Vagina (tissue), 2 donors: Measurements from ENCODE around the gene RORC. TPM values are rescaled to one million over a fixed set of nuclear protein-coding genes. Genes with fewer than 3 reads are reported as not detected.
"Not testable (repeated sequence)": the region's sequence is repeated elsewhere in the genome, so short reads cannot be mapped to it uniquely, and the experiment has no call there.

Source experiments
- DNase-seq, 2 donors: peaks; one replicate each; pipeline ENCODE4 v3.0.0-alpha.2; 2017; ENCODE audit errors: extremely low spot score in 2 of 2
- H3K27ac ChIP-seq: fragments of 200-600 bp; sonication (generic); one replicate; pipeline ENCODE4 v1.5.1; 2019
- H3K27me3 ChIP-seq: fragments of 200-600 bp; sonication (generic); one replicate; pipeline ENCODE4 v1.5.1; 2019
- H3K36me3 ChIP-seq, 2 donors: fragments of 200-600 bp; sonication (generic); one replicate each; pipeline ENCODE4 v1.5.1; 2017 to 2019
- H3K4me1 ChIP-seq: fragments of 200-600 bp; sonication (generic); one replicate; pipeline ENCODE4 v1.5.1; 2019
- H3K4me3 ChIP-seq, 2 donors: fragments of 200-600 bp; sonication (generic); 1 replicate in 1 of 2; 2 replicates in 1 of 2; pipeline ENCODE4 v1.5.1; 2016 to 2019
- H3K9me3 ChIP-seq: fragments of 200-600 bp; sonication (generic); one replicate; pipeline ENCODE4 v1.5.1; 2019
- POLR2A ChIP-seq, 2 donors: fragments of 450-650 bp; IDR thresholded peaks; one replicate each; pipeline ENCODE4 v1.6.1; 2017; ENCODE audit warnings: antibody characterized with exemption in 2 of 2, mild to moderate bottlenecking in 2 of 2, moderate library complexity in 2 of 2
- POLR2AphosphoS5 ChIP-seq, 2 donors: sonication (generic); formaldehyde crosslinking; IDR thresholded peaks; one replicate each; pipeline ENCODE4 v1.9.0; 2017; ENCODE audit warnings: antibody characterized with exemption in 2 of 2, mild to moderate bottlenecking in 2 of 2, low read depth in 1 of 2; ENCODE audit not compliant: insufficient read depth in 1 of 2
- intact Hi-C: fragments of 100-400 bp; cut with DNase I; formaldehyde crosslinking; loops from one replicate; pipeline ENCODE4 v1.15.1; 2023
- total RNA-seq: library from RNA; depleted of rRNA; stranded (reverse); fragments of >200 nt; gene quantifications from one replicate; pipeline ENCODE4 v1.2.3, GENCODE V29; 2016
- TF ChIP-seq, protein P1 (sequence below), 3 experiments: fragments of 450-650 bp in 2 of 3; fragments of 200-600 bp in 1 of 3; sonication (generic) in 1 of 3; IDR thresholded peaks; one replicate each; pipeline ENCODE4 v1.5.1; 2017 to 2019; ENCODE audit warnings: antibody characterized with exemption in 3 of 3, mild to moderate bottlenecking in 2 of 3, moderate library complexity in 2 of 3

RORC gene
- total RNA-seq, 1 donor from 2014 or later: 8.1 TPM

DNA sequence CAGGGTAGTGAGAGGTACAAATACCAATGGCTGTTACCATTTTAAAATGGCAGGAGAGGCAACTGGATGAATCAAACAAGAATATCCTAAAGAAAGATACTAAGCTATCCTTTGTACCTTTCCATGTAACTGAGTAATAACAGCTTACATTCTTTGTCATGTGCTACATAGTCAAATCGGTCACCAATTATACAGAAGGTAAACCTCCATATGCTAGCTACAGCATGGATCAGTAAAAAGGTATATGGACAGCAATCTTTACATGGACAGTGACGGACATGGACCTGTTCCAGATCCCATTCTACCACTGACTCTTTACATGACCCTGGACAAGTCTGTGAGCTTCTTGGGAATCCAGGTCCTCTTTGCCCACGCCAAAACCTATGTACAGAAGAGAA lies 54.9 kb downstream of the RORC start:
- Histone ChIP-seq H3K9me3 (no peaks in the 10 kb centered on the region), H3K4me3 (no peak overlapping the region), H3K27me3 (no peaks in the 10 kb centered on the region), H3K36me3 (peaks cover 0 to 8% of the 10 kb centered on the region in 2 donors), H3K27ac (no peak overlapping the region), H3K4me1 (no peaks in the 10 kb centered on the region)
- no peak for DNase-seq
- TF ChIP-seq POLR2AphosphoS5 (IDR thresholded peaks at IDR 0.05; ENCODE audit: insufficient read depth in 1 of 2, low read depth in 1 of 2) (no peak), POLR2A (IDR thresholded peaks at IDR 0.05) (no peak)
- TF ChIP-seq, protein P1, sequence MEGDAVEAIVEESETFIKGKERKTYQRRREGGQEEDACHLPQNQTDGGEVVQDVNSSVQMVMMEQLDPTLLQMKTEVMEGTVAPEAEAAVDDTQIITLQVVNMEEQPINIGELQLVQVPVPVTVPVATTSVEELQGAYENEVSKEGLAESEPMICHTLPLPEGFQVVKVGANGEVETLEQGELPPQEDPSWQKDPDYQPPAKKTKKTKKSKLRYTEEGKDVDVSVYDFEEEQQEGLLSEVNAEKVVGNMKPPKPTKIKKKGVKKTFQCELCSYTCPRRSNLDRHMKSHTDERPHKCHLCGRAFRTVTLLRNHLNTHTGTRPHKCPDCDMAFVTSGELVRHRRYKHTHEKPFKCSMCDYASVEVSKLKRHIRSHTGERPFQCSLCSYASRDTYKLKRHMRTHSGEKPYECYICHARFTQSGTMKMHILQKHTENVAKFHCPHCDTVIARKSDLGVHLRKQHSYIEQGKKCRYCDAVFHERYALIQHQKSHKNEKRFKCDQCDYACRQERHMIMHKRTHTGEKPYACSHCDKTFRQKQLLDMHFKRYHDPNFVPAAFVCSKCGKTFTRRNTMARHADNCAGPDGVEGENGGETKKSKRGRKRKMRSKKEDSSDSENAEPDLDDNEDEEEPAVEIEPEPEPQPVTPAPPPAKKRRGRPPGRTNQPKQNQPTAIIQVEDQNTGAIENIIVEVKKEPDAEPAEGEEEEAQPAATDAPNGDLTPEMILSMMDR (IDR thresholded peaks at IDR 0.05): no peak
- intact Hi-C loops: no loop called here

DNA sequence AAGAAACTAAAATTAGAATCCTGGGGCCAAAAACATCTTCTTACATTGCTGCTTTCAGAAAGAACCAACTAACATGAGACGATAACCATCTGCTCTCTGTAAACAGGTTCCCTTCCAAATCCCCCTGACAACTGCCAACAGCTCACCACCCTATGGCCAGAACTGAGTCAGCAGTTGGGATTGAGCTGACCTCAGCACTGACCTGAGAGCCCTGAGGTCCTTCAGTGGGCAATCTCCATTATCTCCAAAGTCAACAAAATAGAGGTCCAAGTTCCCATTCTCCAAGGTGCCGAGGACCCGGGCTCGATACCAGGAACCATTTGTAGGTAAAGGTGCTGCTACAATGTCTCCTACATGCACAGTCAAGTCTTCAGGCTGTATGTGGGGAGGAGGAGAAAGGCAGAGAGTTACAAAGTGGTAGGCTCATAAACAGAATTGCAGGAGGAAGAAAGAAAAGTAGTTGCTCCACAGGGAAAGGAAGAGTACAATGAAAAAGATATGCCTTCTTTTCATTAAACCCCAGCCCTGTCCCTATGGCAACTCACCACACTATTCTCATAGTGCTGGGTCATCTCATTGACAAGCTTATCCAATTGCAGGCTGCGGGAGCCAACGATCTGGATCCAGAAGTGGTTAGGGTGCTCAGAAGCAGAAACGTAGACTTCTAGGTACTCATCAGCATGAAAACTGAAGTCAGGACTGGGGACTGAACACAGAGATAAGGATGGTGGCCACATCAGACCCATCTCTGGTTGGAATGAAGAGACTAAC lies 55.5 kb downstream of the RORC start:
- no peak overlapping the region for H3K27ac ChIP-seq
- peaks cover 0 to 8% of the 10 kb centered on the region in 2 donors for H3K36me3 ChIP-seq
- H3K4me1 ChIP-seq: no peaks in the 10 kb centered on the region
- H3K27me3 ChIP-seq: no peaks in the 10 kb centered on the region
- TF ChIP-seq, protein P1 (IDR thresholded peaks at IDR 0.05): no peak
- TF ChIP-seq POLR2AphosphoS5 (IDR thresholded peaks at IDR 0.05; ENCODE audit: insufficient read depth in 1 of 2, low read depth in 1 of 2) (no peak), POLR2A (IDR thresholded peaks at IDR 0.05) (no peak)
- intact Hi-C loops: no loop called here
- no peaks in the 10 kb centered on the region for H3K9me3 ChIP-seq
- no peak for DNase-seq
- H3K4me3 ChIP-seq: no peak overlapping the region

DNA sequence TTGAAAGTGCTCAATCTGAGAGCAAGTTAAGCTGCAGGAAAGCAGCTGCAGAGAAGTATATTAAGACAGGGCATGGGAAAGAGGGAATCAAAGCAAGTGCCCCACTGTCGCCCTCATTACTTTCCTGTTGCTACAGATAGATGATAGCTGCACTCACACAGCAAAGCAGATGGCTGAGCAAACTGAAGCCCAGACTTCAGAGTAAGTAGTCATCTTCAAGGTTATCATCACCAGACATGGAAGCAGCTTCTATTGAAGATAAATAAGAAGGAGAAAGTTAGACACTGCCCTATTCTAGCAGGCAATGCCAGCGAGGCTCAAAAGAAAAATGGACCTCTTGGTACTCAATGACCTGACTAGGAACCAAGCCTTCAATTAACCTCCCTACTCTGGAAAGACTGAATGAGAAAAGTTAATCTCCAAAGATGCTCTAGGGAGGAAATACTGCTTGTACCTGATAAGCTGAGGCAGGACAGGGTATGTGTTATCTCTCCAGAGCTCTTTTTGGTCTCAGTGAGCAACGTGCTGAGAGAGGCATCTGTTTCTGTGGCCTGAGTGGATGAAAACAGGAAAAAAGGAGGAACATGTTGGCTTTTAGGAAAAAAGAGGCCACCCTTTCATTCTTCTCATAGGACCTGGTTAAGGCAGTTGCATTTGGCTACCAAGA lies 57.2 kb downstream of the RORC start:
- no peak for TF ChIP-seq POLR2AphosphoS5 (IDR thresholded peaks at IDR 0.05; ENCODE audit: insufficient read depth in 1 of 2, low read depth in 1 of 2)
- TF ChIP-seq, protein P1 (IDR thresholded peaks at IDR 0.05): no peak
- no peak for TF ChIP-seq POLR2A (IDR thresholded peaks at IDR 0.05)
- DNase-seq: no peak
- intact Hi-C loops: no loop called here
- H3K4me1 ChIP-seq: no peaks in the 10 kb centered on the region
- no peak overlapping the region for H3K27ac ChIP-seq
- no peaks in the 10 kb centered on the region for H3K9me3 ChIP-seq
- H3K36me3 ChIP-seq: peaks cover 0 to 8% of the 10 kb centered on the region in 2 donors
- H3K4me3 ChIP-seq: no peak overlapping the region
- H3K27me3 ChIP-seq: no peaks in the 10 kb centered on the region

DNA sequence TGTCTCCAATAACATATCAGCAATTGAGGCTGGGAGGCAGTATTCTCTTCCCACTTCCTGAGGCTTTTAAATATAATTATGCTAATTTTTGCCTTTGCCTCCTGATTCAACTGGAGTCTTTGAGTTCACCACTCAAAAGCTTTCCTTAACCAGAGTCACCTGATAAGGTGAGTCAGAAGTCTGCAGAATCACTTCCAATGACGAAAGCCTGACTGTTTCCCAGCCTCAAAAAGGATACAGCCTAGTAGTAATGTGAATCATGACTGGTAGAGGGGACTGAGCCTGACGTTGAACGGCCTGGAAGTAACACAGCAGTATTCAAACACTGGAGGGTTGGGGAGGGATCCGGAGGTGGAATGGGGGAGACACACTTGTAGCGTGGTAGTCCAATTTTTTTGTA lies 57.9 kb downstream of the RORC start:
- H3K4me1 ChIP-seq: no peaks in the 10 kb centered on the region
- H3K36me3 ChIP-seq: peaks cover 0 to 7% of the 10 kb centered on the region in 2 donors
- no peak for DNase-seq
- TF ChIP-seq POLR2A (IDR thresholded peaks at IDR 0.05) (no peak), POLR2AphosphoS5 (IDR thresholded peaks at IDR 0.05; ENCODE audit: insufficient read depth in 1 of 2, low read depth in 1 of 2) (peak in 1 of 2 donors; percentile 72)
- intact Hi-C loops: no loop called here
- H3K27me3 ChIP-seq: no peaks in the 10 kb centered on the region
- no peak overlapping the region for H3K4me3 ChIP-seq
- no peak overlapping the region for H3K27ac ChIP-seq
- no peaks in the 10 kb centered on the region for H3K9me3 ChIP-seq

DNA sequence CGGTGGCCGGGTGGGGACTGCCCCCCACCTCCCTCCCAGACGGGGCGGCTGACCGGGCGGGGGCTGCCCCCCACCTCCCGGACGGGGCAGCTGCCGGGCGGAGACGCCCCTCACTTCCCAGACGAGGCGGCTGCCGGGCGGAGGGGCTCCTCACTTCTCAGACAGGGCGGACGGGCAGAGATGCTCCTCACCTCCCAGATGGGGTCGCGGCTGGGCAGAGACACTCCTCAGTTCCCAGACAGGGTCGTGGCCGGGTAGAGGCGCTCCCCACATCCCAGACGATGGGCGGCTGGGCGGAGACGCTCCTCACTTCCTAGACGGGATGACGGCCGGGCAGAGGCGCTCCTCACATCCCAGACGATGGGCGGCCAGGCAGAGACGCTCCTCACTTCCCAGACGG lies 62.3 kb downstream of the RORC start:
- DNase-seq, H3K9me3 ChIP-seq, H3K27me3 ChIP-seq, H3K4me1 ChIP-seq, H3K27ac ChIP-seq, H3K4me3 ChIP-seq, H3K36me3 ChIP-seq, intact Hi-C loops: not testable (repeated sequence)
